GM23338 (cell line): ENCODE data around the gene CCDC183.

Experiments used
- CREB1 ChIP-seq: fragments of 250-450 bp; sonication (Bioruptor Pico); IDR thresholded peaks from 2 replicates; pipeline ENCODE4 v1.5.0; 2020; ENCODE audit warnings: low read depth, mild to moderate bottlenecking, moderate library complexity
- EZH2 ChIP-seq: fragments of 200-600 bp; sonication (generic); IDR thresholded peaks from one replicate; pipeline ENCODE4 v1.8.0; 2017; ENCODE audit warnings: antibody characterized with exemption, mild to moderate bottlenecking, low read depth; ENCODE audit not compliant: unreplicated experiment
- EZH2phosphoT487 ChIP-seq: fragments of 200-600 bp; sonication (generic); IDR thresholded peaks from one replicate; pipeline ENCODE4 v1.8.1; 2018; ENCODE audit warnings: antibody characterized with exemption; ENCODE audit not compliant: unreplicated experiment
- POLR2AphosphoS5 ChIP-seq: IDR thresholded peaks from 2 replicates; pipeline ENCODE4 v1.6.1; 2016; ENCODE audit warnings: antibody characterized with exemption, low read depth
- STAT1 ChIP-seq: IDR thresholded peaks from one replicate; pipeline ENCODE4 v1.6.1; 2016; ENCODE audit warnings: antibody characterized with exemption; ENCODE audit not compliant: unreplicated experiment
- TF ChIP-seq, protein P1 (sequence below), 2 experiments: fragments of 200-600 bp in 1 of 2; sonication (generic) in 1 of 2; conservative IDR thresholded peaks; 2 replicates each; pipeline versions ENCODE4 v1.5.1 to v1.6.1; 2016 to 2017; ENCODE audit warnings: antibody characterized with exemption in 2 of 2, low read depth in 2 of 2, mild to moderate bottlenecking in 2 of 2, moderate library complexity in 1 of 2
- TF ChIP-seq, protein P2 (sequence below): IDR thresholded peaks from one replicate; pipeline ENCODE4 v1.6.1; 2018; ENCODE audit warnings: antibody characterized with exemption; ENCODE audit not compliant: unreplicated experiment

DNA sequence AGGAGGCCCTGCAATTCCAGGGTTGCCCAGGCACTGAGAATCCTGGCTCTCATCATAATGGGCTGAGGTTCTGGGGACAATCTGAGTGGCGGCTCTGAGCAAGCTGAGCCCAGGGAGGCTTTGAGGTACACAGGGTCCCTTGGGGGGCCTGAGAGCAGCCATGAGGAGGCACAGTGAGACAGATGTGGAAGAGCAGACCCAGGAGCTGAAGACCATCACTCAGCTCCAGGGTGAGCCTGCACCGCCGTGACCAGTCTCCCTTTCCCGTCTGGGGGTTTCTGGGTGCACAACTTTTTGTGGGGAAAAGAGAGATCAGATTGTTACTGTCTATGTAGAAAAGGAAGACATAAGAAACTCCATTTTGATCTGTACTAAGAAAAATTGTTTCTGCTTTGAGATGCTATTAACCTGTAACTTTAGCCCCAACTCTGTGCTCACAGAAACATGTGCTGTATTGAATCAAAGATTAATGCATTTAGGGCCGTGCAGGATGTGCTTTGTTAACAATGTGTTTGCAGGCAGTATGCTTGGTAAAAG is at the start of gene CCDC183:
- TF ChIP-seq, protein P1, sequence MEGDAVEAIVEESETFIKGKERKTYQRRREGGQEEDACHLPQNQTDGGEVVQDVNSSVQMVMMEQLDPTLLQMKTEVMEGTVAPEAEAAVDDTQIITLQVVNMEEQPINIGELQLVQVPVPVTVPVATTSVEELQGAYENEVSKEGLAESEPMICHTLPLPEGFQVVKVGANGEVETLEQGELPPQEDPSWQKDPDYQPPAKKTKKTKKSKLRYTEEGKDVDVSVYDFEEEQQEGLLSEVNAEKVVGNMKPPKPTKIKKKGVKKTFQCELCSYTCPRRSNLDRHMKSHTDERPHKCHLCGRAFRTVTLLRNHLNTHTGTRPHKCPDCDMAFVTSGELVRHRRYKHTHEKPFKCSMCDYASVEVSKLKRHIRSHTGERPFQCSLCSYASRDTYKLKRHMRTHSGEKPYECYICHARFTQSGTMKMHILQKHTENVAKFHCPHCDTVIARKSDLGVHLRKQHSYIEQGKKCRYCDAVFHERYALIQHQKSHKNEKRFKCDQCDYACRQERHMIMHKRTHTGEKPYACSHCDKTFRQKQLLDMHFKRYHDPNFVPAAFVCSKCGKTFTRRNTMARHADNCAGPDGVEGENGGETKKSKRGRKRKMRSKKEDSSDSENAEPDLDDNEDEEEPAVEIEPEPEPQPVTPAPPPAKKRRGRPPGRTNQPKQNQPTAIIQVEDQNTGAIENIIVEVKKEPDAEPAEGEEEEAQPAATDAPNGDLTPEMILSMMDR (conservative IDR thresholded peaks at IDR 0.05; ENCODE audit: low read depth in 2 of 2) = no peak
- TF ChIP-seq EZH2phosphoT487 (no peak), POLR2AphosphoS5 (no peak), CREB1 (CRISPR knock-in tag) (no peak), EZH2 (no peak), STAT1 (no peak)
- TF ChIP-seq, protein P2, sequence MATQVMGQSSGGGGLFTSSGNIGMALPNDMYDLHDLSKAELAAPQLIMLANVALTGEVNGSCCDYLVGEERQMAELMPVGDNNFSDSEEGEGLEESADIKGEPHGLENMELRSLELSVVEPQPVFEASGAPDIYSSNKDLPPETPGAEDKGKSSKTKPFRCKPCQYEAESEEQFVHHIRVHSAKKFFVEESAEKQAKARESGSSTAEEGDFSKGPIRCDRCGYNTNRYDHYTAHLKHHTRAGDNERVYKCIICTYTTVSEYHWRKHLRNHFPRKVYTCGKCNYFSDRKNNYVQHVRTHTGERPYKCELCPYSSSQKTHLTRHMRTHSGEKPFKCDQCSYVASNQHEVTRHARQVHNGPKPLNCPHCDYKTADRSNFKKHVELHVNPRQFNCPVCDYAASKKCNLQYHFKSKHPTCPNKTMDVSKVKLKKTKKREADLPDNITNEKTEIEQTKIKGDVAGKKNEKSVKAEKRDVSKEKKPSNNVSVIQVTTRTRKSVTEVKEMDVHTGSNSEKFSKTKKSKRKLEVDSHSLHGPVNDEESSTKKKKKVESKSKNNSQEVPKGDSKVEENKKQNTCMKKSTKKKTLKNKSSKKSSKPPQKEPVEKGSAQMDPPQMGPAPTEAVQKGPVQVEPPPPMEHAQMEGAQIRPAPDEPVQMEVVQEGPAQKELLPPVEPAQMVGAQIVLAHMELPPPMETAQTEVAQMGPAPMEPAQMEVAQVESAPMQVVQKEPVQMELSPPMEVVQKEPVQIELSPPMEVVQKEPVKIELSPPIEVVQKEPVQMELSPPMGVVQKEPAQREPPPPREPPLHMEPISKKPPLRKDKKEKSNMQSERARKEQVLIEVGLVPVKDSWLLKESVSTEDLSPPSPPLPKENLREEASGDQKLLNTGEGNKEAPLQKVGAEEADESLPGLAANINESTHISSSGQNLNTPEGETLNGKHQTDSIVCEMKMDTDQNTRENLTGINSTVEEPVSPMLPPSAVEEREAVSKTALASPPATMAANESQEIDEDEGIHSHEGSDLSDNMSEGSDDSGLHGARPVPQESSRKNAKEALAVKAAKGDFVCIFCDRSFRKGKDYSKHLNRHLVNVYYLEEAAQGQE = no peak
